Fibroblast of lung (primary cell): ENCODE results near the gene GRAMD4.

ENCODE experiments used
- EZH2 ChIP-seq: IDR thresholded peaks from 2 replicates; pipeline ENCODE4 v1.5.1; 2012; ENCODE audit warnings: low read length, control low read depth, mild to moderate bottlenecking; ENCODE audit errors: missing control alignments
- TF ChIP-seq, protein P1 (sequence below), 2 donors: IDR thresholded peaks in 1 of 2; conservative IDR thresholded peaks in 1 of 2; 1 replicate in 1 of 2; 2 replicates in 1 of 2; pipeline ENCODE4 v1.5.1; 2011 to 2012; ENCODE audit warnings: low read length in 2 of 2, control low read depth in 1 of 2, inconsistent platforms in 1 of 2, low read depth in 1 of 2, mild to moderate bottlenecking in 1 of 2

DNA sequence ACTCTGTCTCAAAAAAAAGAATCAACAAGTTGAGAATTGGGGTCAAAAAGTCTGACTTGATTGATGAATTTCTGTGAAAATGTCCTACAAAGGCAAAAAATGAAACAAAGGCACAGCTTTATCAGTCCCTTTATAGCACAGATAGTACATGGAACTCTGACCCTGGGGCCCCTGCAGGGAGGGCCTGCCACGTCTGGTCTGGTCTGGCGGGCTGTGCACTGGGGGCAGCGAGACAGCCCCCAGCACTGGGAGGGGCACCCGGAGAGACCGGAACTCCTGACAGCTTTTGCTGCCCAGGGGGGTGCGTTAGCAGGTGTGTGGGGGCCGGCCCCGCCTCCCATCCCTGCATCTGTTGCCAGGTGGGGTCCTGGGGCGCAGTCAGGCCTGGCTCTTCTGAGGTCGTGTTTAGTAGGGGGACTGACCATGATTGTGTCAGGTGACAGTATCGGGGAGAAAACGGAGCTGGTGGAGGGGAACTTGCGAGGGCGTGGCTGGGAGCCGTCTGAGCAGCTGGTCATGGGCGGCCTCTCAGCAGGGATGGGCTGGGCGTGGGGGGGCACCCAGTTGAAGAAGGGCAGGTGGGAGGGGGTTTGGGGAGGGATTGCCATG lies 51.7 kb downstream of the GRAMD4 start:
- TF ChIP-seq, protein P1, sequence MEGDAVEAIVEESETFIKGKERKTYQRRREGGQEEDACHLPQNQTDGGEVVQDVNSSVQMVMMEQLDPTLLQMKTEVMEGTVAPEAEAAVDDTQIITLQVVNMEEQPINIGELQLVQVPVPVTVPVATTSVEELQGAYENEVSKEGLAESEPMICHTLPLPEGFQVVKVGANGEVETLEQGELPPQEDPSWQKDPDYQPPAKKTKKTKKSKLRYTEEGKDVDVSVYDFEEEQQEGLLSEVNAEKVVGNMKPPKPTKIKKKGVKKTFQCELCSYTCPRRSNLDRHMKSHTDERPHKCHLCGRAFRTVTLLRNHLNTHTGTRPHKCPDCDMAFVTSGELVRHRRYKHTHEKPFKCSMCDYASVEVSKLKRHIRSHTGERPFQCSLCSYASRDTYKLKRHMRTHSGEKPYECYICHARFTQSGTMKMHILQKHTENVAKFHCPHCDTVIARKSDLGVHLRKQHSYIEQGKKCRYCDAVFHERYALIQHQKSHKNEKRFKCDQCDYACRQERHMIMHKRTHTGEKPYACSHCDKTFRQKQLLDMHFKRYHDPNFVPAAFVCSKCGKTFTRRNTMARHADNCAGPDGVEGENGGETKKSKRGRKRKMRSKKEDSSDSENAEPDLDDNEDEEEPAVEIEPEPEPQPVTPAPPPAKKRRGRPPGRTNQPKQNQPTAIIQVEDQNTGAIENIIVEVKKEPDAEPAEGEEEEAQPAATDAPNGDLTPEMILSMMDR (conservative IDR thresholded peaks at IDR 0.05 in 1 of 2, IDR thresholded peaks at IDR 0.05 in 1 of 2; ENCODE audit: low read depth in 1 of 2, low read length in 2 of 2): no peak
- no peak for TF ChIP-seq EZH2
